Osteoblast (primary cell): ENCODE data around the gene MTO1. TPM values are rescaled to one million over a fixed set of nuclear protein-coding genes. Genes with fewer than 3 reads are reported as not detected.
A peak's percentile ranks its signal among the peaks of the same experiment; 100 is the strongest.

ENCODE experiments used
- DNase-seq: peaks from one replicate; pipeline ENCODE4 v3.0.0; 2011; ENCODE audit warnings: low spot score, mixed read lengths; ENCODE audit not compliant: insufficient read length; ENCODE audit errors: missing footprints
- H2AFZ ChIP-seq: 2 replicates; pipeline ENCODE4 v1.6.0; 2011; ENCODE audit warnings: mild to moderate bottlenecking, low read length
- H3K27ac ChIP-seq: 2 replicates; pipeline ENCODE4 v1.5.1; 2011; ENCODE audit warnings: mild to moderate bottlenecking, low read depth, low read length, moderate library complexity
- H3K27me3 ChIP-seq: 2 replicates; pipeline ENCODE4 v1.6.0; 2012; ENCODE audit warnings: mild to moderate bottlenecking, control low read depth, inconsistent platforms, low read length, moderate library complexity; ENCODE audit not compliant: insufficient read depth
- H3K36me3 ChIP-seq: 2 replicates; pipeline ENCODE4 v1.5.1; 2011; ENCODE audit warnings: mild to moderate bottlenecking, low read length, control low read depth, moderate library complexity; ENCODE audit not compliant: insufficient read depth
- H3K4me1 ChIP-seq: 2 replicates; pipeline ENCODE4 v1.5.1; 2011; ENCODE audit warnings: mild to moderate bottlenecking, low read length, control low read depth, moderate library complexity; ENCODE audit not compliant: insufficient read depth
- H3K4me2 ChIP-seq: 2 replicates; pipeline ENCODE4 v1.6.0; 2011; ENCODE audit warnings: mild to moderate bottlenecking, low read length; ENCODE audit not compliant: insufficient read depth
- H3K4me3 ChIP-seq: fragments of 200-600 bp; sonication (generic); 3 replicates; pipeline ENCODE4 v1.5.1; 2012; ENCODE audit warnings: mild to moderate bottlenecking, low read length, inconsistent platforms; ENCODE audit not compliant: insufficient read depth
- H3K79me2 ChIP-seq: 2 replicates; pipeline ENCODE4 v1.6.0; 2012; ENCODE audit warnings: mild to moderate bottlenecking, low read length, control low read depth, inconsistent platforms; ENCODE audit not compliant: insufficient read depth
- H3K9me3 ChIP-seq: 2 replicates; pipeline ENCODE4 v1.5.1; 2011; ENCODE audit warnings: low read depth, low read length, control low read depth
- H4K20me1 ChIP-seq: 2 replicates; pipeline ENCODE4 v1.6.0; 2012; ENCODE audit warnings: mild to moderate bottlenecking, low read length, control low read depth; ENCODE audit not compliant: insufficient read depth
- total RNA-seq: library from RNA; depleted of rRNA; stranded (reverse); fragments of >200 nt; gene quantifications from 2 replicates; pipeline ENCODE4 v1.2.3, GENCODE V29; 2012
- TF ChIP-seq, protein P1 (sequence below): IDR thresholded peaks from 2 replicates; pipeline ENCODE4 v1.5.1; 2011; ENCODE audit warnings: mild to moderate bottlenecking, low read depth, low read length, moderate library complexity; ENCODE audit errors: extremely low read depth

The MTO1 gene
- total RNA-seq, 1 donor = 40.9 TPM

DNA sequence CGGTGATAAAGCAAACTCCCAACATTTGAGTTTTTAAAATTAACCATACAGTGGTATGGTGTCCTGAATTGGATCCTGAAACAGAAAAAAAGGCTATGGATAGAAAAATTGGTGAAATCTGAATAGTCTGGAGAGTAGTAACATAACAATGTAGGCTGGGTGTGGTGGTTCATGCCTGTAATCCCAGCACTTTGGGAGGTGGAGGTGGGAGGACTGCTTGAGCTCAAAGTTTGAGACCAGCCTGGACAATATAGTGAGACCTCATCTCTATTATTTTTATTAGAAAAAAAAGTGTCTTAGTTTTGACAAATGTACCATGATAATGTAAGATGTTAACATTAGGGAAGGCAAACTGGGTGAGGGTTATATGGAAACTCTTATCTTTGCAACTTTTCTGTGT is 48.3 kb downstream of the MTO1 start:
- peak; percentile 55 for DNase-seq
- H4K20me1 ChIP-seq = peaks cover 12% of the 10 kb centered on the region
- H3K36me3 ChIP-seq = peaks cover 2% of the 10 kb centered on the region
- H2AFZ ChIP-seq = no peak overlapping the region
- H3K27ac ChIP-seq = no peak overlapping the region
- TF ChIP-seq, protein P1, sequence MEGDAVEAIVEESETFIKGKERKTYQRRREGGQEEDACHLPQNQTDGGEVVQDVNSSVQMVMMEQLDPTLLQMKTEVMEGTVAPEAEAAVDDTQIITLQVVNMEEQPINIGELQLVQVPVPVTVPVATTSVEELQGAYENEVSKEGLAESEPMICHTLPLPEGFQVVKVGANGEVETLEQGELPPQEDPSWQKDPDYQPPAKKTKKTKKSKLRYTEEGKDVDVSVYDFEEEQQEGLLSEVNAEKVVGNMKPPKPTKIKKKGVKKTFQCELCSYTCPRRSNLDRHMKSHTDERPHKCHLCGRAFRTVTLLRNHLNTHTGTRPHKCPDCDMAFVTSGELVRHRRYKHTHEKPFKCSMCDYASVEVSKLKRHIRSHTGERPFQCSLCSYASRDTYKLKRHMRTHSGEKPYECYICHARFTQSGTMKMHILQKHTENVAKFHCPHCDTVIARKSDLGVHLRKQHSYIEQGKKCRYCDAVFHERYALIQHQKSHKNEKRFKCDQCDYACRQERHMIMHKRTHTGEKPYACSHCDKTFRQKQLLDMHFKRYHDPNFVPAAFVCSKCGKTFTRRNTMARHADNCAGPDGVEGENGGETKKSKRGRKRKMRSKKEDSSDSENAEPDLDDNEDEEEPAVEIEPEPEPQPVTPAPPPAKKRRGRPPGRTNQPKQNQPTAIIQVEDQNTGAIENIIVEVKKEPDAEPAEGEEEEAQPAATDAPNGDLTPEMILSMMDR = no peak
- H3K4me1 ChIP-seq = no peaks in the 10 kb centered on the region
- H3K9me3 ChIP-seq = no peaks in the 10 kb centered on the region
- H3K4me2 ChIP-seq = no peak overlapping the region
- H3K79me2 ChIP-seq = no peaks in the 10 kb centered on the region
- H3K27me3 ChIP-seq = no peaks in the 10 kb centered on the region
- H3K4me3 ChIP-seq = no peak overlapping the region

DNA sequence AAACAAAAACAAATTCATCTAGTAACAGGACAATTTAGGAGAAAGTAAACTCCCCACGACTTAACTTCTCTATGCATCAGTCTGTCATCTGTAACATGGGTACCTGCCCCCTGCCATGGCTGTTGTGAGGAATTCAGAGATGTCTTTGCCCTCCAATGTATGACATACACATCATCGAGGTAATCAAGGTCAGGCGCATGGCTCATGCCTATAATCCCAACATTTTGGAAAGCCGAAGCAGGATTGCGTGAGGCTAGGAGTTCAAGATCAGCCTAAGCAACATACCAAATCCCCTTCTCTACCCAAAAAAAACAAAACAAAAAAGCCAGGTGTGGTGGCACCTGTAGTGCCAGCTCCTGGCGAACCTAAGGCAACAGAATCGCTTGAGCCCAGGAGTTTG is 50.3 kb downstream of the MTO1 start:
- Histone ChIP-seq H3K9me3 (no peaks in the 10 kb centered on the region), H3K27me3 (no peaks in the 10 kb centered on the region), H3K36me3 (peaks cover 21% of the 10 kb centered on the region), H3K79me2 (peaks cover under 1% of the 10 kb centered on the region), H3K4me3 (no peak overlapping the region), H4K20me1 (peaks cover 30% of the 10 kb centered on the region), H3K4me1 (peaks cover 6% of the 10 kb centered on the region), H3K4me2 (no peak overlapping the region), H3K27ac (no peak overlapping the region), H2AFZ (no peak overlapping the region)
- DNase-seq = no peak
- TF ChIP-seq, protein P1 = no peak

DNA sequence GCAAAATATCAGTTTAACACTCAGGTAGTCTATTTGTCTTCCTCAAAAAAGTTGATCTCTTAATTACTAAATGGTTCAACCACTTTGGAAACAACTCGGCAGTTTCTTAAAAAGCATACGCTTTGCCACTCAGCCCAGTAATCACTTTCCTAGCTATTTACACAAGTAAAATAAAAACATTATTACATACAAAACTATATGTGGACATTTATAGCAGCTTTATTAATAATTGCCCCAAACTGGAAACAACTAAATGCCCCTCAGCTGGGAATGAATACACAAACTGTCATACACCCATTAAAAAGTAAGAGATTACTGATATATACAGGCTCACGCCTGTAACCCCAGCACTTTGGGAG is 51.9 kb downstream of the MTO1 start:
- Histone ChIP-seq H3K4me2 (no peak overlapping the region), H3K27me3 (no peaks in the 10 kb centered on the region), H4K20me1 (peaks cover 39% of the 10 kb centered on the region), H3K27ac (no peak overlapping the region), H2AFZ (no peak overlapping the region), H3K79me2 (peaks cover 13% of the 10 kb centered on the region), H3K9me3 (no peaks in the 10 kb centered on the region), H3K4me3 (no peak overlapping the region), H3K36me3 (peaks cover 35% of the 10 kb centered on the region), H3K4me1 (peaks cover 9% of the 10 kb centered on the region)
- TF ChIP-seq, protein P1 = no peak
- no peak for DNase-seq

DNA sequence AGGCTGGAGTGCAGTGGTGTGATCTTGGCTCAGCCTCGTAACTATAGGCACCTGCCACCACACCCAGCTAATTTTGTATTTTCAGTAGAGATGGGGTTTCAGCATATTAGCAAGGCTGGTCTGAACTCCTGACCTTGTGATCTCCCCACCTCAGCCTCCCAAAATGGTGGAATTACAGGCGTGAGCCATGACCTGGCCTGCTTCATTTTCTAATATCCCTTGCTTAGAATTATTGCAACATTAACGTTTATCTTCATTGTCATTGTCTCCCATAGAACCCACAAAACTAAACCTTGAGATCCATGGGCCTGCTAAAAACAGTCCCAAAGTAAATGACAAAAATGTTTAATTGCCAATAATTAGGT is 53.2 kb downstream of the MTO1 start:
- Histone ChIP-seq H4K20me1 (peaks cover 51% of the 10 kb centered on the region), H3K79me2 (peaks cover 25% of the 10 kb centered on the region), H3K4me3 (no peak overlapping the region), H3K9me3 (no peaks in the 10 kb centered on the region), H3K36me3 (peaks cover 47% of the 10 kb centered on the region), H3K4me2 (no peak overlapping the region), H2AFZ (no peak overlapping the region), H3K27ac (peak overlapping the region; percentile 63), H3K4me1 (peaks cover 9% of the 10 kb centered on the region), H3K27me3 (no peaks in the 10 kb centered on the region)
- DNase-seq = no peak
- TF ChIP-seq, protein P1 = no peak
